ENCODE measurements around the gene CCSER1. TPM values are rescaled to one million over a fixed set of nuclear protein-coding genes. Genes with fewer than 3 reads are reported as not detected.

CCSER1 gene
- total and polyA plus RNA-seq, 2 experiments from 2014 or later = not detected

DNA sequence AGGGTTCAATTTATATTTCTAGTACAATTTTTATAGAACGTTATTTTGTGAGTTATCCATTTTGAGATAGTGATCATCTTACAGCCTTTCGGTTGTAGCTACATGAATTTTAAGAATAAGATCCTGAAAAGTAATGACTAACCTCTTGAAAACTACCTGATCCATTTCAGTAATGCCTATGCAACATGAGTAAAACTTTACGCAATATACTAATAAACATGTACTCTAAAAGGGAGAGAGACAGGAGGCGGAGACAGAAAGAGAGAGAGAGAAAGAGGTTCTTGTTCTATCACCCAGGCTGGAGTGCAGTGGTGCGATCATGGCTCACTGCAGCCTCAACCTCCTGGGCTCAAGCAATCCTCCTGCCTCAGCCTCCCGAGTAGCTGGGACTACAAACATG lies 816.1 kb downstream of the CCSER1 start:
- no peaks in the 10 kb centered on the region for H3K9me2 ChIP-seq (ENCODE audit: insufficient read depth)
- WGBS, 2 experiments (ENCODE audit: low coverage in 1 of 2, low lambda C conversion rate in 2 of 2, missing lambda C conversion rate in 2 of 2) = 40 to 44% methylated on average over 6 of the region's 6 CpGs
- no peaks in the 10 kb centered on the region for H3F3A ChIP-seq (ENCODE audit: insufficient read depth)
- in situ Hi-C loops (cut with MboI) = no loop called here
- no peaks in the 10 kb centered on the region for H3K9me3 ChIP-seq (ENCODE audit: low read depth)
- no peak overlapping the region for H3K4me3 ChIP-seq
- H3K27me3 ChIP-seq (replicated peaks; ENCODE audit: insufficient read depth) = no peaks in the 10 kb centered on the region
- no peak overlapping the region for H3K27ac ChIP-seq
- DNase-seq = no peak
- no peaks in the 10 kb centered on the region for H4K20me1 ChIP-seq (ENCODE audit: insufficient read depth)
- no peaks in the 10 kb centered on the region for H3K79me2 ChIP-seq (ENCODE audit: insufficient read depth)
- H3K36me3 ChIP-seq (ENCODE audit: low read depth) = no peaks in the 10 kb centered on the region
- TF ChIP-seq EZH2 (IDR thresholded peaks at IDR 0.05; ENCODE audit: insufficient read depth, poor library complexity, severe bottlenecking) = no peak
- no peak overlapping the region for H3K4me2 ChIP-seq (ENCODE audit: unreplicated experiment)
- H3K4me1 ChIP-seq (ENCODE audit: insufficient read depth) = no peaks in the 10 kb centered on the region
- H2AFZ ChIP-seq = no peak overlapping the region
- no peak overlapping the region for H3K9ac ChIP-seq

DNA sequence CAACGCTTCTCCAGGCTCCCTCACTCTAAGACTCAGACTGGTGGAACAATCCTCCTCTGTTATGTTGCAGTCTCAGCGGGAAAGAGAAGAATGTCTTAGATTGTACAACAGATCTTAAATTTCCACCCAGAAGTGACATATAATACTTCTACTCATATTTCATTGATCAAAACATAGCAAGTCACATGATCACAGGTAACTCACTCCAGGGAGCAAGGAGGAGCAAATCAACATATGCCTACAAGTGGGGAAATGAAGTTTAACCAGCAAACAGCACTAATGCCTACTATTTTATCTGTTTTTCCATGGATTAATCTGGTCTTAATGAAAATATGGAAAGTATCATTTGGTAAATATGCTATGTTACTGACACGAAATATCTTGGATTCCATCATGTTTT lies 819.8 kb downstream of the CCSER1 start:
- H3K9me2 ChIP-seq (ENCODE audit: insufficient read depth) = no peaks in the 10 kb centered on the region
- TF ChIP-seq EZH2 (IDR thresholded peaks at IDR 0.05; ENCODE audit: insufficient read depth, poor library complexity, severe bottlenecking) (no peak), EZH2phosphoT487 (IDR thresholded peaks at IDR 0.05; ENCODE audit: insufficient read depth, low read depth) (no peak)
- no peaks in the 10 kb centered on the region for H3K9me3 ChIP-seq (ENCODE audit: low read depth)
- no peaks in the 10 kb centered on the region for H3K79me2 ChIP-seq (ENCODE audit: insufficient read depth)
- H4K20me1 ChIP-seq (ENCODE audit: insufficient read depth) = no peaks in the 10 kb centered on the region
- H3K4me3 ChIP-seq = no peak overlapping the region
- H3K4me2 ChIP-seq (ENCODE audit: unreplicated experiment) = no peak overlapping the region
- no peak overlapping the region for H3K27ac ChIP-seq
- in situ Hi-C loops (cut with MboI) = no loop called here
- no peaks in the 10 kb centered on the region for H3K27me3 ChIP-seq (replicated peaks; ENCODE audit: insufficient read depth)
- 19% methylated on average over 3 of the region's 3 CpGs for WGBS, 2 experiments (ENCODE audit: low coverage in 1 of 2, low lambda C conversion rate in 2 of 2, missing lambda C conversion rate in 2 of 2)
- no peaks in the 10 kb centered on the region for H3K4me1 ChIP-seq (ENCODE audit: insufficient read depth)
- H3F3A ChIP-seq (ENCODE audit: insufficient read depth) = no peaks in the 10 kb centered on the region
- H3K36me3 ChIP-seq (ENCODE audit: low read depth) = no peaks in the 10 kb centered on the region
- H3K9ac ChIP-seq = no peak overlapping the region
- H2AFZ ChIP-seq = no peak overlapping the region
- no peak for DNase-seq

DNA sequence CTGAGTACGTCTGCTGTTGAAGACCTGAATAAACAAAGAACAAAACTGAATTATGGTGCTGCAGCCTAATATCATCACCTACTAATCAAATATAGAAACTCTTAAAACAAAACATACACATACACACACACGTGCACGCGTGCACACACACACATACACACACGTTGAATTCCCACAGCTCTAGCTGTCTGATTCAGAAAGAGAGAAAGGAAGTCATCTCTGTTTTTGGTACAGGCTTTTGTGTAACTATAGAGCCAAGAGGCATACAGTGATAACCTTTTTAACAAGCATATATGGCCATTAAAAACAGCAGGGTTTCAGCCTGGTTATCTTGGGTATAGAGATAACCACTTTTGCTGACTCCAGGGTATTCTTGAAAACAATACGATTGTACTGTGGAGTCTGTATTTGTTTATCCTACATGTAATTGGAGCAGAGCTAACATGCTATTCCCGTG lies 823.2 kb downstream of the CCSER1 start:
- Histone ChIP-seq H3K9me3 (ENCODE audit: low read depth) (no peaks in the 10 kb centered on the region), H2AFZ (no peak overlapping the region), H3K36me3 (ENCODE audit: low read depth) (no peaks in the 10 kb centered on the region), H4K20me1 (ENCODE audit: insufficient read depth) (no peaks in the 10 kb centered on the region), H3K4me2 (ENCODE audit: unreplicated experiment) (no peak overlapping the region), H3K79me2 (ENCODE audit: insufficient read depth) (no peaks in the 10 kb centered on the region), H3K27ac (no peak overlapping the region), H3F3A (ENCODE audit: insufficient read depth) (no peaks in the 10 kb centered on the region), H3K4me1 (ENCODE audit: insufficient read depth) (no peaks in the 10 kb centered on the region), H3K4me3 (no peak overlapping the region), H3K27me3 (replicated peaks; ENCODE audit: insufficient read depth) (no peaks in the 10 kb centered on the region), H3K9me2 (ENCODE audit: insufficient read depth) (no peaks in the 10 kb centered on the region), H3K9ac (no peak overlapping the region)
- no peak for DNase-seq
- TF ChIP-seq EZH2 (IDR thresholded peaks at IDR 0.05; ENCODE audit: insufficient read depth, poor library complexity, severe bottlenecking) = no peak
- no peak for TF ChIP-seq EZH2phosphoT487 (IDR thresholded peaks at IDR 0.05; ENCODE audit: insufficient read depth, low read depth)
- 34 to 41% methylated on average over 7 of the region's 7 CpGs for WGBS, 2 experiments (ENCODE audit: low coverage in 1 of 2, low lambda C conversion rate in 2 of 2, missing lambda C conversion rate in 2 of 2)
- in situ Hi-C loops (cut with MboI) = no loop called here

DNA sequence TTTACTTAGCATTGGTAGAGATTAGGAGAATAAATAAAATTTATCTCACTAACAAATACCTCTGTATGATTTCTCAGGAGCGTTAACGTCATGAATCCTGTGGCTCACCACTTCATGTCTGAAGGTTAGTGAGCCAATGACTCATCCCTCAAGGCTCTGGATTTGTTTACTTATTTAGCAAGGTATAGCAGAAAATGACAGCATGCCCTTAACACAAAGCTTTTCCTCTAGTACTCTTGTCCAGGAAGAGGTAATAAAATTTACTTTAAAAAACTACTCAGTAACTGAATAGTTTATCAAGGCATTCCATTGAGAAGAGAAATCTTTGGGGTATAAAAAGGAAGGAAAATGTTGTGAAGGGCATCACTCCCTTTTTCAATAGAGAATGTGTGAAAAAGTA lies 823.8 kb downstream of the CCSER1 start:
- Histone ChIP-seq H3F3A (ENCODE audit: insufficient read depth) (no peaks in the 10 kb centered on the region), H3K9me3 (ENCODE audit: low read depth) (no peaks in the 10 kb centered on the region), H3K27ac (no peak overlapping the region), H3K9ac (no peak overlapping the region), H3K4me3 (no peak overlapping the region), H3K27me3 (replicated peaks; ENCODE audit: insufficient read depth) (no peaks in the 10 kb centered on the region), H3K9me2 (ENCODE audit: insufficient read depth) (no peaks in the 10 kb centered on the region), H3K4me2 (ENCODE audit: unreplicated experiment) (no peak overlapping the region), H3K36me3 (ENCODE audit: low read depth) (no peaks in the 10 kb centered on the region), H3K4me1 (ENCODE audit: insufficient read depth) (no peaks in the 10 kb centered on the region), H3K79me2 (ENCODE audit: insufficient read depth) (no peaks in the 10 kb centered on the region), H4K20me1 (ENCODE audit: insufficient read depth) (no peaks in the 10 kb centered on the region), H2AFZ (no peak overlapping the region)
- no peak for TF ChIP-seq EZH2phosphoT487 (IDR thresholded peaks at IDR 0.05; ENCODE audit: insufficient read depth, low read depth)
- TF ChIP-seq EZH2 (IDR thresholded peaks at IDR 0.05; ENCODE audit: insufficient read depth, poor library complexity, severe bottlenecking) = no peak
- 30 to 56% methylated on average over 2 of the region's 2 CpGs for WGBS, 2 experiments (ENCODE audit: low coverage in 1 of 2, low lambda C conversion rate in 2 of 2, missing lambda C conversion rate in 2 of 2)
- no peak for DNase-seq
- in situ Hi-C loops (cut with MboI) = no loop called here

DNA sequence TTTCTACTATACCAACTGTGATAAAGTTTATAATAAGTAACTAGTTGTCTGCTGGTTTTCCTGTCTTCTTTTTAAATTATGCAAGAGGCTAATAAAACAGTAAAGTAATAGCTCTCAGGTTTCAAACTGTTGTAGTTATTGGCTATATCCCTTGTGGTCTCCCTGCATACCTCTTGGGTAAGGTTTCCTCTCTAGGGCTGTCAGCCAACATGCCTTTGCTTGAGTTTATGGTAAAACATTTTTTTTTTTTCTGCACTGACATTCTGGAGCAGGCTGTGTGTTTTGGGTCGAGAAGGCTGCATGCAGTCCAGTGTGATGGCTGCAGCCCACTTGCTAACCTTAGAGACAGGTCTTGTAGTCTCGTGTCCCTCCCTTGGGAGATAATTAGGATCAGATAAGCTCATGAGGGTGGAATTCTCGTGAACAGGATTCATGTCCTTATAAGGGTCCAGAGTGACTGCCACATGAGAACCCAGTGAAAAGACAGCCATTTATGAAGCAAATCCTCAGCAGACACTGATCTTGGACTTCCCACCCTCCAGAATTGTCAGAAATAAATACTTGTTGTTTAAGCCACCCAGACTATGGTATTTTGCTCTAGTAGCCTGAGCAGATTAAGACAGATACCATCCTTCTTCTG lies 831.2 kb downstream of the CCSER1 start:
- Histone ChIP-seq H3F3A (ENCODE audit: insufficient read depth) (no peaks in the 10 kb centered on the region), H3K4me1 (ENCODE audit: insufficient read depth) (no peaks in the 10 kb centered on the region), H3K27ac (no peak overlapping the region), H3K79me2 (ENCODE audit: insufficient read depth) (no peaks in the 10 kb centered on the region), H3K9me3 (ENCODE audit: low read depth) (peaks cover 2% of the 10 kb centered on the region), H3K36me3 (ENCODE audit: low read depth) (no peaks in the 10 kb centered on the region), H3K9ac (no peak overlapping the region), H3K4me3 (no peak overlapping the region), H3K9me2 (ENCODE audit: insufficient read depth) (no peaks in the 10 kb centered on the region), H4K20me1 (ENCODE audit: insufficient read depth) (no peaks in the 10 kb centered on the region), H3K27me3 (replicated peaks; ENCODE audit: insufficient read depth) (no peaks in the 10 kb centered on the region), H2AFZ (no peak overlapping the region), H3K4me2 (ENCODE audit: unreplicated experiment) (no peak overlapping the region)
- no peak for DNase-seq
- in situ Hi-C loops (cut with MboI) = no loop called here
- TF ChIP-seq EZH2phosphoT487 (IDR thresholded peaks at IDR 0.05; ENCODE audit: insufficient read depth, low read depth) = no peak
- no peak for TF ChIP-seq EZH2 (IDR thresholded peaks at IDR 0.05; ENCODE audit: insufficient read depth, poor library complexity, severe bottlenecking)
- WGBS, 2 experiments (ENCODE audit: low coverage in 1 of 2, low lambda C conversion rate in 2 of 2, missing lambda C conversion rate in 2 of 2) = 0% methylated on average over 3 of the region's 3 CpGs

Data from GM23248 (cell line).